Lower lobe of right lung (tissue), 2 donors: ENCODE results near the gene LYPD5. TPM values are rescaled to one million over a fixed set of nuclear protein-coding genes. Genes with fewer than 3 reads are reported as not detected.
A peak's percentile ranks its signal among the peaks of the same experiment; 100 is the strongest.

Experiments used
- ATAC-seq, 2 donors: fragments of 200-7000 bp; cut with Tn5 transposase; one replicate each; pipeline ENCODE4 v1.9.1; 2020 to 2022; ENCODE audit warnings: mild to moderate bottlenecking in 2 of 2, moderate library complexity in 2 of 2
- DNase-seq: peaks from one replicate; pipeline ENCODE4 v3.0.0-alpha.2; 2020
- H3K27ac ChIP-seq: fragments of 200-600 bp; one replicate; pipeline ENCODE4 v1.8.0; 2022
- H3K27me3 ChIP-seq: fragments of 200-600 bp; one replicate; pipeline ENCODE4 v1.8.0; 2022; ENCODE audit warnings: low read depth
- H3K36me3 ChIP-seq: fragments of 200-600 bp; one replicate; pipeline ENCODE4 v1.8.0; 2022; ENCODE audit warnings: mild to moderate bottlenecking
- H3K4me1 ChIP-seq: fragments of 200-600 bp; one replicate; pipeline ENCODE4 v1.8.0; 2022
- H3K4me3 ChIP-seq: fragments of 200-600 bp; one replicate; pipeline ENCODE4 v1.8.0; 2022; ENCODE audit warnings: mild to moderate bottlenecking
- H3K9me3 ChIP-seq: fragments of 200-600 bp; one replicate; pipeline ENCODE4 v1.8.0; 2022
- intact Hi-C: fragments of 100-400 bp; cut with DNase I; formaldehyde crosslinking; loops from one replicate; pipeline ENCODE4 v1.11.0; 2022
- total RNA-seq: library from RNA; stranded (reverse); fragmentation: NEBNext Ultra II Directional; extraction: Animal tissue kit (Norgen Biotek cat#: 25700); gene quantifications from one replicate; pipeline ENCODE4 v1.2.1, GENCODE V29; 2021
- TF ChIP-seq, protein P1 (sequence below): fragments of 200-600 bp; IDR thresholded peaks from one replicate; pipeline ENCODE4 v1.8.0; 2022; ENCODE audit warnings: antibody characterized with exemption, mild to moderate bottlenecking
- donor health status: DM: no; HTN: yes; CAD: no; lungs with severe emphysema.

The LYPD5 gene
- total RNA-seq, 1 donor from 2014 or later, result 7.5 TPM

DNA sequence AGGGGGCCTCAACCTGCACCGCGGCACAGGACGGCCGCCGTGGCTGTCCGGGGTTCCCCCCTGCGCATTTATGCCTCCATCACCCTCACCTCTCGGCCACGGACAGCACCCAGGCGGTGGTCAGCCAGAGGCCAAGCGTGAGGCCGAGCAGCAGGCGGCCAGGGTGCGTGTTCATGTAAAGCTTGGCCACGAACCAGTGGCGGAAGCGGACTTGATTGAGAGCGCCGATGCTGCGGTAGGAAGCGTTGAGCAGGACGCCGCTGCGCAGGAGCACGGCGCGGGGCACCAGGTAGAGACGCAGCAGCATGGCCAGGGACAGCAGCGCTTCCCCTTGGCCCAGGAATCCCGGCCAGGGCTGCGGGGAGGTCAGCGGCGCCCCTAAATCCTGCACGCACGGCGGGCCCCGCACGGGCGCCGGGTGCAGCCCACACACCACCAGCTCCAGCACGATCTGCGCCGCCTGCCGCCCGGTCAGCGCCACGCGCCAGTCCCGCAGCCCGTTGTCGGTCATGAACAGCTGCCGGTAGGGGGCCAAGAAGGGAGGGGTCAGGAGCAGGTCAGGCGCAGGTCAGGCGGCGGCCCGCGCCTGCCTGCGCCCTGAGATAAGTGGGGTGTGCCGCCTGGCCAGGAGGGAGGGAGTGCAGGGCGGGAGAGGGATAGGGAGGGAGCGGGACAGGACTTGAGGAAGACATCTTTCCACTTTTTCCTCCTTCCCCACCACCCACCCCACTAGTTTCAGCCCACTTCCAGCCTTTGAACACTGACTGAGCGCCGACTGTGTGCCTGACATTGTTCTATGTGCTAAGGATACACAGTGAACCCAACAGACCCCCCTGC lies 27.9 kb downstream of the LYPD5 start:
- TF ChIP-seq, protein P1, sequence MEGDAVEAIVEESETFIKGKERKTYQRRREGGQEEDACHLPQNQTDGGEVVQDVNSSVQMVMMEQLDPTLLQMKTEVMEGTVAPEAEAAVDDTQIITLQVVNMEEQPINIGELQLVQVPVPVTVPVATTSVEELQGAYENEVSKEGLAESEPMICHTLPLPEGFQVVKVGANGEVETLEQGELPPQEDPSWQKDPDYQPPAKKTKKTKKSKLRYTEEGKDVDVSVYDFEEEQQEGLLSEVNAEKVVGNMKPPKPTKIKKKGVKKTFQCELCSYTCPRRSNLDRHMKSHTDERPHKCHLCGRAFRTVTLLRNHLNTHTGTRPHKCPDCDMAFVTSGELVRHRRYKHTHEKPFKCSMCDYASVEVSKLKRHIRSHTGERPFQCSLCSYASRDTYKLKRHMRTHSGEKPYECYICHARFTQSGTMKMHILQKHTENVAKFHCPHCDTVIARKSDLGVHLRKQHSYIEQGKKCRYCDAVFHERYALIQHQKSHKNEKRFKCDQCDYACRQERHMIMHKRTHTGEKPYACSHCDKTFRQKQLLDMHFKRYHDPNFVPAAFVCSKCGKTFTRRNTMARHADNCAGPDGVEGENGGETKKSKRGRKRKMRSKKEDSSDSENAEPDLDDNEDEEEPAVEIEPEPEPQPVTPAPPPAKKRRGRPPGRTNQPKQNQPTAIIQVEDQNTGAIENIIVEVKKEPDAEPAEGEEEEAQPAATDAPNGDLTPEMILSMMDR, result peak; percentile 62
- intact Hi-C loops, result no loop called here
- Histone ChIP-seq H3K4me1 (peaks cover 27% of the 10 kb centered on the region), H3K27ac (no peak overlapping the region), H3K4me3 (peak overlapping the region; percentile 35), H3K36me3 (no peaks in the 10 kb centered on the region), H3K9me3 (no peaks in the 10 kb centered on the region), H3K27me3 (no peaks in the 10 kb centered on the region)
- ATAC-seq, result peak; percentile 86 to 92
- peak; percentile 76 for DNase-seq

DNA sequence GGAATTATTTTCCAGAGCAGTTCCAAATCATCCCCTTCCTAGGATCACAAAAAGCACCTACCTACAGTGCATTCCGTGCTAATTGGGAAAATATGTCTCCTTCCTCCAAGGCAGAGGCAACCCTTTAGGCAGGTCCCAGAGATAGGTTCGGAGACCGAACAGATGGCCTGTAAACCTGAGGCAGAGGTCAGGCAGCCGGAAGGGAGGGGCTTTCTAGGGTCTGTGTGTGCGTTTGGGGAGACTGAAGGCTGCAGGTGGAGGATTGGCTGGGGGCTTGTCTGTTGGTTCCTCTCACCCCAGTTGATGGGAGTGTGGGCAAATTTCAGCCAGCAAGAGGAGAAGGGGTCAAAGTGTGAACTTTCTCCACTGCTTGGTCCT lies 28.5 kb downstream of the LYPD5 start:
- no peak overlapping the region for H3K27ac ChIP-seq
- H3K36me3 ChIP-seq, result no peaks in the 10 kb centered on the region
- H3K4me1 ChIP-seq, result peaks cover 21% of the 10 kb centered on the region
- no peak overlapping the region for H3K4me3 ChIP-seq
- no peaks in the 10 kb centered on the region for H3K9me3 ChIP-seq
- intact Hi-C loops, result no loop called here
- H3K27me3 ChIP-seq, result no peaks in the 10 kb centered on the region
- DNase-seq (no peak), ATAC-seq (no peak)
- TF ChIP-seq, protein P1, result no peak

DNA sequence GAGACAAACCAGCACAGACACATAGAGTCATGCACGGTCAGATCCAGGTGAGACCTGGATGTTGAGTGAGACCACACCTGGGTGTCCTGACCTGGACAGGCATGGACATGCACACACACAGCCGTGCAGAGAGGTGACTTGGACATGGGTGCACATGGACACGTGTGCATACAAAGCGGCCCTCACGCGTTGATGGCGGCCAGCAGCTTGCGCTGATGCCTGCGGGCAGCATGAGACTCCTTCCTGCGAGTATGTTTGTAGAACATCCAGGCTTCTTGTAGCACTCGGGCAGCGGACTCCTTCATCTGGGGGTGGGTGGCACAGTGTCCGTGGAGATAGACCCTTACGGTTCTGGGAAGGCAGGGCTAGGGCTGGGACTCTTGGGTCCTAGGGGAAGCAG lies 33.0 kb downstream of the LYPD5 start:
- intact Hi-C loops, result no loop called here
- no peaks in the 10 kb centered on the region for H3K36me3 ChIP-seq
- DNase-seq (peak; percentile 38), ATAC-seq (no peak)
- no peaks in the 10 kb centered on the region for H3K9me3 ChIP-seq
- TF ChIP-seq, protein P1, result no peak
- H3K4me1 ChIP-seq, result peaks cover 27% of the 10 kb centered on the region
- H3K27ac ChIP-seq, result no peak overlapping the region
- H3K27me3 ChIP-seq, result no peaks in the 10 kb centered on the region
- no peak overlapping the region for H3K4me3 ChIP-seq

DNA sequence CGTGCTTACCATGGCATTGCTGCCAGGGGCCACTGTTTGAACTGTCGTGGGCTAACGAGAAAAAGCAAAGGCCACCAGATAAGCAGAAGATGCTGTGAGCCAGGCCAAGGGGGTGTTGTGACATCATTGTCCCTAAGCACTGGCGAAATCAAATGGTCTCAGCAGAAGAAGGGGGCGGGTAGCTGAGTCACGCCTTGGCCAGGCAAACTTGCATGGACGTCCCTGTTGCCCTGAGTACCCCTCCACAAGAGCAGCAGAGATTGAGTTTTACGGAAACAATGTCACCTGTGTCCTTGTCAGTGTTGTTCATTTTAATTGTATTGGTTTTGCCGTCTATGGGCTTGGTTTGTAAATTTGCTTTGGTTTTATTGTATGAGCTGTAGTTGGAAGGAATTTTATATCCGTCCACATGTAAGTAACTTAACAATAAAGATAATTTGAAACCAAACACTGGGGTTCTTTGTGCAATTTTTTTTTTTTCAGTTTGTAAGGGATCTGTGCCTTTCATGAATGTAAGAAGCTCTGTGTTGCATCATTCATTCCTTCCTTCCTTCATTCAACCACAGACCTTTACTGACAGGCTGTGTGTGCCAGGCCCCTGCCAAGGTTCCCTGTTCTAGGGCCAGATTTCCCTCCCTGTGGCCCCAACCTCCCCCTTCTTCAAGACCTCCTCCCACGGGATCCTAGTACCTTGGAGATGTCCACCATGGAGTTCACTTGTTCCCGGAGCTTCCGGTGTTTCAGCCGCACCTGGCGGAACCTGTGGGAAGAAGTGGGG lies 33.8 kb downstream of the LYPD5 start:
- ATAC-seq (peak; percentile 26 to 52), DNase-seq (peak; percentile 76)
- no peak overlapping the region for H3K4me3 ChIP-seq
- TF ChIP-seq, protein P1, result no peak
- intact Hi-C loops, result no loop called here
- H3K27ac ChIP-seq, result no peak overlapping the region
- H3K4me1 ChIP-seq, result peaks cover 33% of the 10 kb centered on the region
- no peaks in the 10 kb centered on the region for H3K27me3 ChIP-seq
- no peaks in the 10 kb centered on the region for H3K36me3 ChIP-seq
- no peaks in the 10 kb centered on the region for H3K9me3 ChIP-seq

DNA sequence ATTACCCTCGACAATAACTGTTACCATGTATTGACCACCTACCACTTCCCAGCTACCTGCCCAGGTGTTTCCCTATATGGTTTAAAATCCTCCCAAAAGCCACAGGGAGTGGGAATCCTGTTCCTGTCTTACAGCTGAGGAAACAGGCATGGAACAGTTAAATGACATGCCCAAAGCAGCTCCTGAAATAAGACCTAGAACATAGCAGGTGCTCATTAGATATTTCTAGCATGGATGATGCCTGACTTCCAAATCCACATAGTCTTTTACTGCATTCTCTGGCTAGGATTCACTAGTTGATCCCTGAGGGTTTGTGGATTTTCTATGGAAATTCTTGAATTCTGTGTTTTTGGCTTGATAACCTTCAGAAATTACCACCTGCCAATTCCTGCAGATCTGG lies 34.4 kb downstream of the LYPD5 start:
- intact Hi-C loops, result no loop called here
- Histone ChIP-seq H3K27ac (no peak overlapping the region), H3K4me1 (peaks cover 36% of the 10 kb centered on the region), H3K4me3 (no peak overlapping the region), H3K27me3 (no peaks in the 10 kb centered on the region), H3K36me3 (no peaks in the 10 kb centered on the region), H3K9me3 (no peaks in the 10 kb centered on the region)
- TF ChIP-seq, protein P1, result no peak
- ATAC-seq (no peak), DNase-seq (no peak)
